T-cell (primary cell): ENCODE measurements around the gene HSH2D. TPM values are rescaled to one million over a fixed set of nuclear protein-coding genes. Genes with fewer than 3 reads are reported as not detected.

Source experiments
- ATAC-seq, 4 experiments: fragments of 200-7000 bp in 3 of 4; fragments of 150-1000 bp in 1 of 4; cut with Tn5 transposase; replicated peaks in 1 of 4; 1 replicate in 3 of 4; 2 replicates in 1 of 4; pipeline ENCODE4 v1.10.0; 2021; ENCODE audit warnings: moderate library complexity in 3 of 4, mild to moderate bottlenecking in 2 of 4, moderate number of reproducible peaks in 1 of 4
- CTCF ChIA-PET, 2 donors: fragments of 300-600 bp; sonication (Branson Sonifier 250); formaldehyde crosslinking; loops; one replicate each; lab custom pipeline; 2022; ENCODE audit warnings: antibody characterized with exemption in 2 of 2; lab: Charles Lee
- POLR2A ChIA-PET, 2 donors: fragments of 300-600 bp; sonication (Branson Sonifier 250); formaldehyde crosslinking; loops; one replicate each; lab custom pipeline; 2022; ENCODE audit warnings: antibody characterized with exemption in 2 of 2; lab: Charles Lee
- DNase-seq, 35 experiments: peaks; one replicate each; pipeline versions ENCODE4 v3.0.0 to v3.0.0-alpha.2; 2013 to 2023
- H3K27ac ChIP-seq: one replicate; pipeline ENCODE4 v1.5.1; 2013; ENCODE audit warnings: low read length
- H3K27me3 ChIP-seq, 2 experiments: replicated peaks in 1 of 2; 1 replicate in 1 of 2; 2 replicates in 1 of 2; pipeline versions ENCODE4 v1.6.1 to v1.7.0; 2013; ENCODE audit warnings: low read length in 1 of 2, mixed read lengths in 1 of 2; ENCODE audit not compliant: control insufficient read depth in 2 of 2, insufficient read depth in 2 of 2; ENCODE audit errors: extremely low read depth in 1 of 2
- H3K36me3 ChIP-seq, 2 donors: 1 replicate in 1 of 2; 2 replicates in 1 of 2; pipeline versions ENCODE4 v1.6.1 to v1.7.0; 2013; ENCODE audit warnings: low read length in 1 of 2; ENCODE audit not compliant: control insufficient read depth in 2 of 2, insufficient read depth in 1 of 2; ENCODE audit errors: extremely low read depth in 1 of 2
- H3K4me1 ChIP-seq, 2 experiments: 1 replicate in 1 of 2; 2 replicates in 1 of 2; pipeline versions ENCODE4 v1.6.1 to v1.7.0; 2013; ENCODE audit warnings: low read length in 2 of 2, mixed read lengths in 1 of 2; ENCODE audit not compliant: insufficient read depth in 2 of 2, control insufficient read depth in 1 of 2; ENCODE audit errors: extremely low read depth in 1 of 2
- H3K4me3 ChIP-seq, 2 donors: 1 replicate in 1 of 2; 2 replicates in 1 of 2; pipeline versions ENCODE4 v1.5.1 to v1.7.0; 2013; ENCODE audit warnings: mild to moderate bottlenecking in 2 of 2, low read length in 1 of 2, moderate library complexity in 1 of 2; ENCODE audit not compliant: control insufficient read depth in 1 of 2; ENCODE audit errors: extremely low read depth in 1 of 2
- H3K9me3 ChIP-seq: 2 replicates; pipeline ENCODE4 v1.7.0; 2013
- H3K27ac Mint-ChIP-seq, 2 donors: one replicate each; pipeline ENCODE4 v1.8.0; 2020 to 2021; ENCODE audit warnings: mild to moderate bottlenecking in 2 of 2, mixed read lengths in 2 of 2
- H3K27me3 Mint-ChIP-seq, 2 donors: one replicate each; pipeline ENCODE4 v1.8.0; 2021 to 2022; ENCODE audit warnings: mixed read lengths in 2 of 2
- H3K36me3 Mint-ChIP-seq: one replicate; pipeline ENCODE4 v1.8.0; 2021; ENCODE audit warnings: mixed read lengths
- H3K4me1 Mint-ChIP-seq, 3 donors: one replicate each; pipeline ENCODE4 v1.8.0; 2020 to 2022; ENCODE audit warnings: mixed read lengths in 3 of 3, mild to moderate bottlenecking in 1 of 3
- H3K4me3 Mint-ChIP-seq, 3 donors: one replicate each; pipeline ENCODE4 v1.8.0; 2020 to 2022; ENCODE audit warnings: mild to moderate bottlenecking in 3 of 3, mixed read lengths in 3 of 3, moderate library complexity in 3 of 3
- H3K9me3 Mint-ChIP-seq, 3 donors: one replicate each; pipeline ENCODE4 v1.8.0; 2020 to 2022; ENCODE audit warnings: mixed read lengths in 3 of 3
- WGBS: methylation state at CpG from one replicate; pipeline ENCODE4 v1.1.5; 2013; ENCODE audit warnings: missing lambda C conversion rate; ENCODE audit not compliant: insufficient coverage; 5-methylcytosine and 5-hydroxymethylcytosine counted together
- total RNA-seq, 35 experiments: library from RNA in 6 of 35; stranded (reverse) in 6 of 35; fragments of 120-200 nt in 1 of 35; gene quantifications; one replicate each; pipeline versions ENCODE4 v1.2.1 to v1.2.4 and lab custom pipeline; 2013 to 2026

The HSH2D gene
- total RNA-seq, 5 donors from 2014 or later (not counting 1 experiment from before 2014, with no cell fraction given): 23.5 to 37.0 (median 28.5) TPM

DNA sequence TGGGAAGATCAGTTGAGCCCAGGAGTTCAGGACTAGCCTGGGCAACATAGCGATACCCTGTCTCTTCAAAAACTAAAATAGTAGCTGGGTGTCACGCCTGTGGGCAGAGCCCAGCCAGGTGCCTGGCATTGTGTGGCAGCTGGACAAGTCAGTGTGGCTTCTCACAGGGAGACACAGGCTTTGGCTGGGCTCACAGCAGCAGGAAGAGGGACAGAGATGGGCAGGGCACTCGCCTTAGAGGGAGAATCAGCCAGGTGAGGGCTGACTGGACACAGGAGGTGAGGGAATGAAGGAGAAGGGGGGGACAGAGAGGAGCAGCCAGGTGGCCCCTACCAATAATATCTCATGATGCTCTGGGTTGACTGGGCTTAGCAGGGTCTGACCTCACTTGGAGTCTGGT, 45.0 kb downstream of the HSH2D start:
- Mint-ChIP-seq H3K9me3 (no peaks in the 10 kb centered on the region), H3K4me3 (peak overlapping the region in 1 of 3 donors; percentile 21), H3K36me3 (peaks cover 30% of the 10 kb centered on the region), H3K4me1 (peaks cover 32 to 45% (median 37%) of the 10 kb centered on the region in 3 donors), H3K27me3 (no peaks in the 10 kb centered on the region), H3K27ac (peak overlapping the region in 1 of 2 donors; percentile 34)
- POLR2A ChIA-PET: interaction anchor here in 1 of 2 donors (0.6 kb wide), 1 partner anchor 125 kb away, joined by 4 read pairs; no protein-coding TSS in a partner anchor
- Histone ChIP-seq H3K4me3 (no peak overlapping the region), H3K4me1 (peaks cover 10 to 31% of the 10 kb centered on the region in 2 experiments), H3K36me3 (peaks cover 19 to 48% of the 10 kb centered on the region in 2 donors), H3K27me3 (no peaks in the 10 kb centered on the region), H3K27ac (no peak overlapping the region), H3K9me3 (no peaks in the 10 kb centered on the region)
- 93% methylated on average over 2 of the region's 3 CpGs for WGBS
- ATAC-seq (no peak), DNase-seq (no peak)
- CTCF ChIA-PET: interaction anchor here in 1 of 2 donors (0.5 to 0.9 kb wide), 4 partner anchors 9 to 375 kb away, joined by 3 to 4 read pairs (median 3); partner anchors contain the start of gene AP1M1

GRCh38 chr19:16190198-16190597, 46.7 kb downstream of the HSH2D start:
- CTCF ChIA-PET: no interaction called here
- peaks cover 19 to 49% of the 10 kb centered on the region in 2 donors for H3K36me3 ChIP-seq
- no peaks in the 10 kb centered on the region for H3K9me3 Mint-ChIP-seq

DNA sequence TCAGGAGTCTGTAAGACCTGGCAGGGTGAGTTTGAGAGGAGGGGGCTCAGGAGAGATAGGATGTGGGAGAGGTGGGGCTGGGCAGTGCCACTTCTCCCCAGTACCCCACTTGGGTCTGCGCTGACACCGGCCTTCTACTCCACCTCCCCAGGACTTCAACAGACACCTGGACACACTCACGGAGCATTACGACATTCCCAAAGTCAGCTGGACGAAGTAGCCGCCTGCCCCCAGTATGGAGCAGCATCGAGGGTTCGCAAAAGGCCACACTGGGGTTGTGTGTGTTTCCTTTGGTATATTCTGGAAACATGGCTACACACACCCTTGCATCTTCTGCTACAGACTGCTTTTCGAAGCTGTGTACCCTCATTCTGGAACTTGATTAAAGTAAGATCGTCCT, 47.3 kb downstream of the HSH2D start:
- DNase-seq (no peak), ATAC-seq (no peak)
- Mint-ChIP-seq H3K36me3 (peaks cover 30% of the 10 kb centered on the region), H3K27ac (no peak overlapping the region), H3K9me3 (no peaks in the 10 kb centered on the region), H3K27me3 (no peaks in the 10 kb centered on the region), H3K4me3 (no peak overlapping the region), H3K4me1 (peaks cover 26 to 34% (median 28%) of the 10 kb centered on the region in 3 donors)
- H3K4me1 ChIP-seq: peaks cover 10 to 24% of the 10 kb centered on the region in 2 experiments
- no peak overlapping the region for H3K27ac ChIP-seq
- ChIA-PET CTCF (no interaction called here), POLR2A (interaction anchor here in 1 of 2 donors (0.7 kb wide), 1 partner anchor 31 kb away, joined by 3 read pairs; no protein-coding TSS in a partner anchor)
- H3K36me3 ChIP-seq: peaks cover 19 to 49% of the 10 kb centered on the region in 2 donors
- 100% methylated on average over 2 of the region's 10 CpGs for WGBS
- no peak overlapping the region for H3K4me3 ChIP-seq
- H3K9me3 ChIP-seq: no peaks in the 10 kb centered on the region
- no peaks in the 10 kb centered on the region for H3K27me3 ChIP-seq

More at GRCh38 chr19:16190198-16190597, 46.7 kb downstream of the HSH2D start:
- Mint-ChIP-seq H3K4me1 (peaks cover 29 to 40% (median 33%) of the 10 kb centered on the region in 3 donors), H3K27ac (no peak overlapping the region), H3K27me3 (no peaks in the 10 kb centered on the region), H3K36me3 (peaks cover 30% of the 10 kb centered on the region), H3K4me3 (no peak overlapping the region)
- no peak for ATAC-seq
- Histone ChIP-seq H3K27me3 (no peaks in the 10 kb centered on the region), H3K9me3 (no peaks in the 10 kb centered on the region), H3K4me3 (no peak overlapping the region), H3K4me1 (peaks cover 10 to 25% of the 10 kb centered on the region in 2 experiments), H3K27ac (no peak overlapping the region)
- POLR2A ChIA-PET: interaction anchor here in 1 of 2 donors (0.7 kb wide), 1 partner anchor 31 kb away, joined by 3 read pairs; no protein-coding TSS in a partner anchor
- DNase-seq: no peak
- WGBS: 86% methylated on average over 4 of the region's 6 CpGs

DNA sequence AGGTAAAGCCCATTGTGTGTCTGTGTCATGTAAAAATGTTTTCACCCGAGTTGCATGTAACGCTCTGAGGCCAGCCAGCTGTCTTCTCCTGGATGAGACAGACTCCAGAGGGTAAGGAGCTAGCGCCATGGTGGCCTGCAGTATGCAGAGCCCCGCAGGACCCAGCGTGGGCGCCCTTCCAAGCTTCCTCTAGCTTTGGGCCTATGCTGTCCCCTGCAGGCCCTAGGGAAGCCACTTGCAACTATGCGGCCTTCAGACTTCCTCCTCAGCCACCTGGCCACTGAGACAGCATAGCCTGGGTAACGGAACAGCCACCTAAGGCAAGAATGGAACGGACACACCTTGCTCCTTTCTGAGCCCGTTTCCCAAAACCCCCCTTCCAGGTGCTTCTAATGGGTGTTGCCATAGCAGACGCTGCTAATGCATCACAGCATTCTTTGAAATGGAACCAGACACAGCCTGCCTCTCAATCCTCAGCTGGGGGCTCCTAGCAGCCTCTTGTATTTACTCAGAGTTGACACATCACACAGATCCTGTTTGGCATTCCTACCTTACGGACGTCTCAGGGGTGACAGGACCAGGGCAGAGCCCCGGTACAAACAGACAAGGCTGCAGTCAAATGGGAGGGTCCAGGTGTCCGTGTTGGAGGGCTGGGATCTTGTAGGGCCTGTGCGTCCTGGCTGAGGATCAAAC, 47.9 kb downstream of the HSH2D start:
- no peak overlapping the region for H3K4me3 Mint-ChIP-seq
- Histone ChIP-seq H3K27me3 (no peaks in the 10 kb centered on the region), H3K27ac (no peak overlapping the region), H3K4me3 (no peak overlapping the region), H3K9me3 (no peaks in the 10 kb centered on the region), H3K4me1 (peaks cover 6 to 18% of the 10 kb centered on the region in 2 experiments), H3K36me3 (peaks cover 19 to 49% of the 10 kb centered on the region in 2 donors)
- no peaks in the 10 kb centered on the region for H3K9me3 Mint-ChIP-seq
- H3K36me3 Mint-ChIP-seq: peaks cover 30% of the 10 kb centered on the region
- peaks cover 20 to 31% (median 23%) of the 10 kb centered on the region in 3 donors for H3K4me1 Mint-ChIP-seq
- DNase-seq (no peak), ATAC-seq (no peak)
- ChIA-PET CTCF (no interaction called here), POLR2A (no interaction called here)
- no peak overlapping the region for H3K27ac Mint-ChIP-seq
- 94% methylated on average over 12 of the region's 16 CpGs for WGBS
- H3K27me3 Mint-ChIP-seq: no peaks in the 10 kb centered on the region

- no peaks in the 10 kb centered on the region for H3K27me3 Mint-ChIP-seq
- peaks cover 7 to 18% of the 10 kb centered on the region in 2 experiments for H3K4me1 ChIP-seq
- no peak overlapping the region for H3K27ac Mint-ChIP-seq
- H3K9me3 ChIP-seq: no peaks in the 10 kb centered on the region
- ATAC-seq (no peak), DNase-seq (no peak)
- peaks cover 23% of the 10 kb centered on the region for H3K36me3 Mint-ChIP-seq
- peaks cover 19 to 40% of the 10 kb centered on the region in 2 donors for H3K36me3 ChIP-seq
- WGBS: 99% methylated on average over 6 of the region's 10 CpGs
- no peak overlapping the region for H3K4me3 ChIP-seq
- POLR2A ChIA-PET: interaction anchor here in 1 of 2 donors (0.6 to 0.7 kb wide), 2 partner anchors 49 to 491 kb away, joined by 6 read pairs; no protein-coding TSS in a partner anchor
- H3K9me3 Mint-ChIP-seq: no peaks in the 10 kb centered on the region
- H3K27me3 ChIP-seq: no peaks in the 10 kb centered on the region
- CTCF ChIA-PET: interaction anchor here in 1 of 2 donors (0.7 kb wide), 1 partner anchor 89 kb away, joined by 7 read pairs; no protein-coding TSS in a partner anchor
- no peak overlapping the region for H3K4me3 Mint-ChIP-seq
- H3K4me1 Mint-ChIP-seq: peaks cover 17 to 30% (median 19%) of the 10 kb centered on the region in 3 donors
- H3K27ac ChIP-seq: no peak overlapping the region
These were observed 50.0 kb downstream of the HSH2D start for GRCh38 chr19:16193466-16193865.

DNA sequence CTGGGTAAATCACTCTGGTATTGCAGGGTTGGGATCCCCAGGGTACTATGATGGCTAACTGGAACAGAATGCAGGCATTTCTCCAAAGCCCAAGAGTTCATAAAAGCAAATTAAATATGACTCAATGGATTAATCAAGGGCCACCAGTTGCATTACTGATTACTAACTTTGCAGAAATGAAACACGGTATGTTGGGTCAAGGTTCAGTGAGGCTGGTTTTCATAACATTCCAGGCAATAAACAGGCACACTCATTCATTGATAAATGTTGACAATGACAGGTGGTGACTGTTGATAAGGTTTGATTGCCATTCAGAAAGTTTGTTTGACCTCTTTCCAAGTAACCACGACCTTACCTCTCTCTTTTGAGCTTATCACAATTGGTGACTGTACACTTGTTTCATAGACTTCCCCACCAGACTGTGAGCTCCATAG, 53.7 kb downstream of the HSH2D start:
- Histone ChIP-seq H3K27ac (peak overlapping the region; percentile 74), H3K4me1 (peaks cover 19 to 45% of the 10 kb centered on the region in 2 experiments), H3K36me3 (peaks cover 9 to 26% of the 10 kb centered on the region in 2 donors), H3K9me3 (no peaks in the 10 kb centered on the region), H3K4me3 (peak overlapping the region; percentile 93 to 98), H3K27me3 (no peaks in the 10 kb centered on the region)
- Mint-ChIP-seq H3K36me3 (peaks cover 7% of the 10 kb centered on the region), H3K9me3 (no peaks in the 10 kb centered on the region), H3K27me3 (no peaks in the 10 kb centered on the region), H3K4me3 (peak overlapping the region; percentile 71 to 86 (median 81)), H3K4me1 (peaks cover 38 to 41% (median 40%) of the 10 kb centered on the region in 3 donors), H3K27ac (peak overlapping the region; percentile 95 to 98)
- ATAC-seq (no peak), DNase-seq (no peak)
- 22% methylated on average over 1 of the region's 2 CpGs for WGBS
- POLR2A ChIA-PET: interaction anchor here (0.6 to 2.5 kb wide), 5 partner anchors 11 to 175 kb away, joined by 3 to 8 read pairs (median 5); partner anchors contain the start of gene FAM32A (in 1 of the 2)
- CTCF ChIA-PET: interaction anchor here (0.6 to 1.7 kb wide), 5 partner anchors 9 to 273 kb away, joined by 3 to 23 read pairs (median 4); partner anchors contain the start of gene FAM32A (in 1 of the 2)
